ENCODE measurements around the gene COBL. TPM values are rescaled to one million over a fixed set of nuclear protein-coding genes. Genes with fewer than 3 reads are reported as not detected.

Gene COBL
- total RNA-seq, 1 experiment from 2014 or later: 52.3 TPM

GRCh38 chr7:51141451-51142003 is 175.1 kb downstream of the COBL start:
- no peak overlapping the region for H2BK12ac ChIP-seq (ENCODE audit: insufficient read length, low read depth, low read length)
- no peak overlapping the region for H3K14ac ChIP-seq (ENCODE audit: insufficient read depth, low read length)
- H3K79me2 ChIP-seq (ENCODE audit: insufficient read depth, low read length): no peaks in the 10 kb centered on the region
- no peak overlapping the region for H3K23ac ChIP-seq (ENCODE audit: insufficient read length, low read depth, low read length)
- no peaks in the 10 kb centered on the region; the same call in 1 of the 2 replicates for H3K4me1 ChIP-seq (ENCODE audit: insufficient read depth, low read length)
- no peak overlapping the region for H3K4ac ChIP-seq (ENCODE audit: low read depth, low read length)
- no peaks in the 10 kb centered on the region for H3K9me3 ChIP-seq (ENCODE audit: control insufficient read depth, low read depth, low read length)
- H3K4me2 ChIP-seq (ENCODE audit: insufficient read depth, insufficient read length, low read length): no peak overlapping the region
- peaks cover under 1 to 6% of the 10 kb centered on the region in 2 experiments; a peak in 4 of 5 replicates for H3K9me3 Mint-ChIP-seq
- H2BK5ac ChIP-seq (ENCODE audit: insufficient read length, low read length): no peak overlapping the region
- H2AFZ ChIP-seq (ENCODE audit: low read length): no peak overlapping the region
- H2AK5ac ChIP-seq (ENCODE audit: insufficient read length, low read length): no peak overlapping the region
- DNase-seq: no peak
- H3K18ac ChIP-seq (ENCODE audit: insufficient read length, low read depth, low read length): no peak overlapping the region
- H3K27me3 Mint-ChIP-seq (ENCODE audit: low read depth): no peaks in the 10 kb centered on the region
- no peak overlapping the region for H3T11ph ChIP-seq (ENCODE audit: low read length)
- no peak overlapping the region for H2BK20ac ChIP-seq (ENCODE audit: low read depth, low read length, poor library complexity, severe bottlenecking)
- no peaks in the 10 kb centered on the region for H3K23me2 ChIP-seq (ENCODE audit: insufficient read length, low read depth, low read length, poor library complexity, severe bottlenecking)
- peaks cover 17 to 19% of the 10 kb centered on the region in 2 experiments for H3K4me1 Mint-ChIP-seq
- H2BK120ac ChIP-seq (ENCODE audit: low read depth, low read length, poor library complexity, severe bottlenecking): no peak overlapping the region
- peaks cover 3 to 8% (median 5%) of the 10 kb centered on the region in 3 experiments for H3K36me3 Mint-ChIP-seq (ENCODE audit: insufficient read depth in 1 of 3, low read depth in 3 of 3)
- H3K27ac ChIP-seq (ENCODE audit: insufficient read length, low read depth, low read length): no peak overlapping the region
- H3K9ac ChIP-seq (ENCODE audit: extremely low read depth, insufficient read length, low read length): no peak overlapping the region
- no CpG with 5 or more reads among the region's 4 CpGs for WGBS (ENCODE audit: extremely low coverage, insufficient read length, low lambda C conversion rate)
- H4K8ac ChIP-seq (replicated peaks; ENCODE audit: insufficient read length, low read depth, low read length): no peak overlapping the region
- no peak overlapping the region for H3K56ac ChIP-seq (ENCODE audit: insufficient read length, low read depth, low read length)
- H3K27me3 ChIP-seq (ENCODE audit: insufficient read depth, low read length): no peaks in the 10 kb centered on the region
- TF ChIP-seq CTCF (conservative IDR thresholded peaks at IDR 0.05): peak; percentile 78
- H4K5ac ChIP-seq (ENCODE audit: insufficient read length, low read depth, low read length): no peak overlapping the region
- H3K27ac Mint-ChIP-seq: peak overlapping the region in 1 of 3 experiments; percentile 69; a peak in 1 of 7 replicates
- no peak overlapping the region for H3K4me3 Mint-ChIP-seq
- H2BK15ac ChIP-seq (ENCODE audit: low read depth, low read length): no peak overlapping the region
- H4K20me1 ChIP-seq (ENCODE audit: control insufficient read depth, insufficient read depth, insufficient read length): no peaks in the 10 kb centered on the region
- H3K79me1 ChIP-seq (ENCODE audit: insufficient read depth, low read depth, low read length, poor library complexity, severe bottlenecking): no peaks in the 10 kb centered on the region
- H4K91ac ChIP-seq (ENCODE audit: insufficient read length, low read depth, low read length): no peak overlapping the region

Data from H9 (cell line).